GM19023 (cell line): ENCODE data around the gene RNF43.
"Not testable (repeated sequence)": the region's sequence is repeated elsewhere in the genome, so short reads cannot be mapped to it uniquely, and the experiment has no call there.

Source experiments
- ATAC-seq: cut with Tn5 transposase; IDR thresholded peaks from one replicate; pipeline ENCODE4 v1.9.1; 2021; ENCODE audit warnings: mild to moderate bottlenecking, moderate library complexity; ENCODE audit not compliant: unreplicated experiment

The RNF43 gene

GRCh38 chr17:58410714-58411407 lies 6.5 kb downstream of the RNF43 start:
- no peak for ATAC-seq

GRCh38 chr17:58409432-58409831 lies 7.9 kb downstream of the RNF43 start:
- no peak for ATAC-seq

GRCh38 chr17:58403311-58403710 lies 14.0 kb downstream of the RNF43 start:
- no peak for ATAC-seq

- ATAC-seq: no peak
Observed at GRCh38 chr17:58402679-58403078, 14.7 kb downstream of the RNF43 start.

- ATAC-seq: no peak
Observed at GRCh38 chr17:58402047-58402446, 15.3 kb downstream of the RNF43 start.

GRCh38 chr17:58401287-58401686 lies 16.0 kb downstream of the RNF43 start:
- no peak for ATAC-seq

- ATAC-seq: no peak
Observed at GRCh38 chr17:58400826-58401225, 16.5 kb downstream of the RNF43 start.

GRCh38 chr17:58399974-58400373 lies 17.4 kb downstream of the RNF43 start:
- ATAC-seq: no peak

- ATAC-seq: no peak
Observed at GRCh38 chr17:58398574-58399266, 18.6 kb downstream of the RNF43 start.

GRCh38 chr17:58397421-58397820 lies 19.9 kb downstream of the RNF43 start:
- not testable (repeated sequence) for ATAC-seq

GRCh38 chr17:58396173-58396572 lies 21.2 kb downstream of the RNF43 start:
- no peak for ATAC-seq

GRCh38 chr17:58394534-58395223 lies 22.7 kb downstream of the RNF43 start:
- no peak for ATAC-seq

- no peak for ATAC-seq
Observed at GRCh38 chr17:58391302-58391984, 25.9 kb downstream of the RNF43 start.

GRCh38 chr17:58390884-58391283 lies 26.4 kb downstream of the RNF43 start:
- ATAC-seq: no peak

GRCh38 chr17:58388302-58389190 lies 28.8 kb downstream of the RNF43 start:
- no peak for ATAC-seq

- ATAC-seq: no peak
Observed at GRCh38 chr17:58387834-58388233, 29.5 kb downstream of the RNF43 start.

- ATAC-seq: no peak
Observed at GRCh38 chr17:58386708-58387107, 30.6 kb downstream of the RNF43 start.

GRCh38 chr17:58385359-58385899 lies 31.9 kb downstream of the RNF43 start:
- ATAC-seq: no peak

GRCh38 chr17:58384897-58385296 lies 32.4 kb downstream of the RNF43 start:
- no peak for ATAC-seq

GRCh38 chr17:58383892-58384462 lies 33.4 kb downstream of the RNF43 start:
- no peak for ATAC-seq
